ENCODE data around the gene FBRSL1. TPM values are rescaled to one million over a fixed set of nuclear protein-coding genes. Genes with fewer than 3 reads are reported as not detected.

FBRSL1 gene
- total RNA-seq, 1 donor from 2014 or later, result 199 TPM

DNA sequence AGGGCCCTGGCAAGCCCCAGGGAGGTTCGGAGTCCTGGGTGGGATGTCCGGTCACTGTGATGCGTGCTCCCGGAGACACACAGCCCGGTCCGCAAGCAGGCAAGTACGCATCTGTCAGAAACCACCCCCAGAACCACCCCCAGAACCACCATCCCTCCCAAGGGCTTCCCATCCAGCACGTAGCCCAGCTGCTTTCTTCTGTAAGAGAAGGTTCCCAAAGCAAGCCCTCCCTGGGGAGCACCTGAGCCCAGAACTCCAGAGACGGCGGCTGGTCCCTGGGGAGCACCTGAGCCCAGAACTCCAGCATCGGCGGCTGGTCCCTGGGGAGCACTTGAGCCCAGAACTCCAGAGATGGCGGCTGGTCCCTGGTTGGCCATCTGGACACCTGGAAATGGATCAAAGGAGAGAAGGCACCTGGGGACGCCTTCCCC is 2.6 kb upstream of the FBRSL1 start:
- Mint-ChIP-seq H3K27me3 (peaks cover 51% of the 10 kb centered on the region), H3K9me3 (ENCODE audit: low read depth) (no peaks in the 10 kb centered on the region), H3K4me1 (ENCODE audit: low read depth) (peaks cover 16% of the 10 kb centered on the region), H3K36me3 (ENCODE audit: insufficient read depth) (peaks cover 3% of the 10 kb centered on the region), H3K27ac (no peak overlapping the region), H3K4me3 (ENCODE audit: low read depth) (no peak overlapping the region)
- DNase-seq (ENCODE audit: low spot score, unreplicated experiment), result no peak
- no peak for TF ChIP-seq CTCF (IDR thresholded peaks at IDR 0.05; ENCODE audit: unreplicated experiment)

GRCh38 chr12:132488127-132489077 is 1.5 kb upstream of the FBRSL1 start:
- Mint-ChIP-seq H3K4me1 (ENCODE audit: low read depth) (peaks cover 25% of the 10 kb centered on the region), H3K27me3 (peaks cover 41% of the 10 kb centered on the region), H3K4me3 (ENCODE audit: low read depth) (peak overlapping the region; percentile 63), H3K27ac (no peak overlapping the region), H3K36me3 (ENCODE audit: insufficient read depth) (peaks cover 3% of the 10 kb centered on the region), H3K9me3 (ENCODE audit: low read depth) (no peaks in the 10 kb centered on the region)
- TF ChIP-seq CTCF (IDR thresholded peaks at IDR 0.05; ENCODE audit: unreplicated experiment), result no peak
- no peak for DNase-seq (ENCODE audit: low spot score, unreplicated experiment)

DNA sequence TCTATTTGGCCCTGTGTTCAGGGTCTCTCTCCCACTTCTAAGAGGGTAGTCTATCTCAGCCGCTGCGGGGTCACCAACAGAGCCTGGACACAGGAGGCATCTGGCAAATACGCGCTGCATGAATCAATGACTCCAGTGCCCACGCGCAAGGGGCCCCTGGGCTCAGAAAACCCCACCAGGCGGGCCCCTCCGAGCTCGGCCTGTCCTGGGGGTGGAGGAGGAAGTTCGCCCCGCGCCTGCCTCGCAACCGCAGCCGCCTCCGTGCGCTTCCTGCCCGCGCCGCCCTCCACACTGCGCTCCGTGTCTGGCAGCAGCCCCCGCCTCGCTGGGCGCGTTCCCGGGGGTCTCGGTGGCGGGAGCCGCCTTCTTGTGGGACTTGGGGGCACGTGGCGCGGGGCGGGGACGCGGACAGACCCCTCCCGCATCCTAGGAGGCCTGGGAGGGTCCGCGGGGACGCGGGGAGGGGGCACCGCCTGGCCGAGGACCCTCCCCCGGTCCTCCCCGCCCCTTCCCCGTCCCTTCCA is 811 bp upstream of the FBRSL1 start:
- DNase-seq (ENCODE audit: low spot score, unreplicated experiment), result no peak
- Mint-ChIP-seq H3K9me3 (ENCODE audit: low read depth) (no peaks in the 10 kb centered on the region), H3K4me3 (ENCODE audit: low read depth) (peak overlapping the region; percentile 53), H3K4me1 (ENCODE audit: low read depth) (peaks cover 32% of the 10 kb centered on the region), H3K36me3 (ENCODE audit: insufficient read depth) (peaks cover 3% of the 10 kb centered on the region), H3K27me3 (peaks cover 41% of the 10 kb centered on the region), H3K27ac (no peak overlapping the region)
- no peak for TF ChIP-seq CTCF (IDR thresholded peaks at IDR 0.05; ENCODE audit: unreplicated experiment)

- no peaks in the 10 kb centered on the region for H3K9me3 Mint-ChIP-seq (ENCODE audit: low read depth)
- no peak for TF ChIP-seq CTCF (IDR thresholded peaks at IDR 0.05; ENCODE audit: unreplicated experiment)
- peaks cover 43% of the 10 kb centered on the region for H3K4me1 Mint-ChIP-seq (ENCODE audit: low read depth)
- H3K4me3 Mint-ChIP-seq (ENCODE audit: low read depth), result peak overlapping the region; percentile 82
- peak overlapping the region; percentile 92 for H3K27ac Mint-ChIP-seq
- no peak for DNase-seq (ENCODE audit: low spot score, unreplicated experiment)
- H3K27me3 Mint-ChIP-seq, result peaks cover 31% of the 10 kb centered on the region
- peaks cover 3% of the 10 kb centered on the region for H3K36me3 Mint-ChIP-seq (ENCODE audit: insufficient read depth)
Observed at GRCh38 chr12:132490422-132491137, 629 bp downstream of the FBRSL1 start.

DNA sequence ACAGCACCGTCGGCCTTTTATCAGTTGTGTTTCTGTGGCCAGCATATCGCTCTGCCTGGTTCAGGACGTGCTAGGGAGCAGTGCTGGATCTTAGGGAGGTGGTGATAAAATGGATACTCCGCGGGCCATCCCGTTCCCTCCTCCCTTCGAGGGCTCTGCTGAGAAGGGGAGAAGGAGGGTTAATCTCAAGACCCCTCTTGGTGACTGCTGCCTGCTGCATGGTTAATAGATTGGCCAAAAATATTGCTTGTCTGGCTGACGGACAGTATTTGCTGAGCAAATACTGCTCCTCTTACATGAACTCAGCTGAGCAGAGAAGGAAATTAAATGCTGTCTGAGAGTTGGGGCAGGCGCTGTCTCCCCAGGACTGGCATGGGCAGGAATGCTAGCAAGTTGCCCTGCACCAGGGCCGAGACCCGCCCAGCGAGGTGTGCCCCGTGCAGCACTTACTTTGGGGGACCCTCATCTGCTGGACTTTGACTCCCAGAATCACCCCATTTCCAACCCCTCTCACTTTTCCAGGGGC is 1.2 kb downstream of the FBRSL1 start:
- peak overlapping the region; percentile 92 for H3K27ac Mint-ChIP-seq
- TF ChIP-seq CTCF (IDR thresholded peaks at IDR 0.05; ENCODE audit: unreplicated experiment), result no peak

More for the DNA sequence above, 1.2 kb downstream of the FBRSL1 start:
- Mint-ChIP-seq H3K36me3 (ENCODE audit: insufficient read depth) (peaks cover 3% of the 10 kb centered on the region), H3K9me3 (ENCODE audit: low read depth) (no peaks in the 10 kb centered on the region), H3K4me3 (ENCODE audit: low read depth) (peak overlapping the region; percentile 82), H3K27me3 (peaks cover 25% of the 10 kb centered on the region), H3K4me1 (ENCODE audit: low read depth) (peaks cover 44% of the 10 kb centered on the region)
- DNase-seq (ENCODE audit: low spot score, unreplicated experiment), result no peak
